ENCODE results near the gene APP.

Gene APP

GRCh38 chr21:25888711-25889110 lies 281.9 kb downstream of the APP start:
- ChIA-PET POLR2A (no interaction called here), CTCF (interaction anchor here (1.1 to 1.2 kb wide), 3 partner anchors 9 to 828 kb away, joined by 3 to 5 read pairs (median 4); no protein-coding TSS in a partner anchor)
- DNase-seq (ENCODE audit: low read depth, low spot score) = no peak
- TF ChIP-seq CTCF (IDR thresholded peaks at IDR 0.05; ENCODE audit: insufficient read depth, low read length, missing control alignments) = no peak
- H3K4me3 ChIP-seq (ENCODE audit: low read depth, low read length) = no peak overlapping the region

GRCh38 chr21:25887646-25888306 lies 282.8 kb downstream of the APP start:
- POLR2A ChIA-PET = no interaction called here
- CTCF ChIA-PET = interaction anchor here (0.6 to 4.5 kb wide), 6 partner anchors 8 to 829 kb away, joined by 3 to 18 read pairs (median 4); no protein-coding TSS in a partner anchor

GRCh38 chr21:25887166-25887565 lies 283.4 kb downstream of the APP start:
- ChIA-PET CTCF (interaction anchor here (0.9 to 4.5 kb wide), 4 partner anchors 9 to 281 kb away, joined by 3 to 18 read pairs (median 4); no protein-coding TSS in a partner anchor), POLR2A (no interaction called here)
- no peak overlapping the region for H3K4me3 ChIP-seq (ENCODE audit: low read depth, low read length)
- TF ChIP-seq CTCF (IDR thresholded peaks at IDR 0.05; ENCODE audit: insufficient read depth, low read length, missing control alignments) = no peak
- no peak for DNase-seq (ENCODE audit: low read depth, low spot score)

More at GRCh38 chr21:25887646-25888306, 282.8 kb downstream of the APP start:
- DNase-seq (ENCODE audit: low read depth, low spot score) = no peak
- TF ChIP-seq CTCF (IDR thresholded peaks at IDR 0.05; ENCODE audit: insufficient read depth, low read length, missing control alignments) = no peak
- no peak overlapping the region for H3K4me3 ChIP-seq (ENCODE audit: low read depth, low read length)

- TF ChIP-seq CTCF (IDR thresholded peaks at IDR 0.05; ENCODE audit: insufficient read depth, low read length, missing control alignments) = no peak
- CTCF ChIA-PET = interaction anchor here (0.7 to 4.5 kb wide), 4 partner anchors 10 to 831 kb away, joined by 4 to 18 read pairs (median 6); no protein-coding TSS in a partner anchor
- no peak for DNase-seq (ENCODE audit: low read depth, low spot score)
- POLR2A ChIA-PET = no interaction called here
- no peak overlapping the region for H3K4me3 ChIP-seq (ENCODE audit: low read depth, low read length)
Observed at GRCh38 chr21:25885880-25886279, 284.7 kb downstream of the APP start.

- no peak for DNase-seq (ENCODE audit: low read depth, low spot score)
- TF ChIP-seq CTCF (IDR thresholded peaks at IDR 0.05; ENCODE audit: insufficient read depth, low read length, missing control alignments) = no peak
- no peak overlapping the region for H3K4me3 ChIP-seq (ENCODE audit: low read depth, low read length)
- ChIA-PET POLR2A (no interaction called here), CTCF (interaction anchor here (0.7 to 4.5 kb wide), 5 partner anchors 8 to 832 kb away, joined by 3 to 18 read pairs (median 4); no protein-coding TSS in a partner anchor)
Observed at GRCh38 chr21:25885405-25885804, 285.2 kb downstream of the APP start.

- ChIA-PET POLR2A (no interaction called here), CTCF (interaction anchor here (0.7 to 5.3 kb wide), 5 partner anchors 9 to 832 kb away, joined by 3 to 57 read pairs (median 7); no protein-coding TSS in a partner anchor)
- no peak overlapping the region for H3K4me3 ChIP-seq (ENCODE audit: low read depth, low read length)
- DNase-seq (ENCODE audit: low read depth, low spot score) = no peak
- TF ChIP-seq CTCF (IDR thresholded peaks at IDR 0.05; ENCODE audit: insufficient read depth, low read length, missing control alignments) = no peak
Observed at GRCh38 chr21:25884311-25884710, 286.3 kb downstream of the APP start.
